ENCODE results near the gene MAFG. TPM values are rescaled to one million over a fixed set of nuclear protein-coding genes. Genes with fewer than 3 reads are reported as not detected.
A peak's percentile ranks its signal among the peaks of the same experiment; 100 is the strongest.

The MAFG gene
- total and polyA plus RNA-seq, 9 of the 15 experiments (the other 6 are each of a cell fraction or from before 2014, with no cell fraction given), result 1.1 to 58.1 (median 24.9) TPM

DNA sequence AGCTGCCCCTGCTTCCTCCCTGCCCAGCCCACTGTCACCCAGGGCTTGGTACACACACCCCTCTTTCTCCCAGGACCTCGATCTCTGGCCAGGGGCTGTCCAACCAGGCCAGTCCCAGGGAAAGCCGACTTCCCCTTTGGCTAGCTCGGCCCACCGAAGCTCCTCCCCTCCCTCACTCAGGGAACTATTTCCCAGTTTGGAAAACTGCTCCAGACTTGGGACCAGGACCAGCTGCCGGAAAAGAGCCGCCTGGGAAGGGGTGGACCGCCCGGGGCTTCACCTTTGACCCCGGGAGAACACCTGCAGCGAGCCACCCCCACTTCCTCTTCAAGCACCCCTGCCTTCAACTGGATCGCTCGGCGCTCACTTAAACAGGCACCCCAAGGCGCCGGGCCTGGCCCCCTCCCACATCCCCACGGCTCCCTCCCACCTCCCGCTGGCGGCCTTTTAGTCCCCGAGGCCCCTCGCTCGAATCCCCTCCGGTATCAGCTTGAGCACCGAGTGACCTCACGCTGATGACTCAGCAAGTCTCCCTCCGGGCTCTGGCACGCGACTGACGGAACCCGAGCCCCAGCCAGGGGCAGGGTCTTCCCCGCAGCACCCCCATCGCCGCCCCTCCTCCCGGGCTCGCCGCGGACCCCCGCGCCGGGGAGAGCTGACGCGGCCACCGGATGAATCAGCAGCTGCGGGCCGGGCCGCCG, 934 bp downstream of the MAFG start (continued):
- TF ChIP-seq ATF7 (IDR thresholded peaks at IDR 0.05) (peak; percentile 92), NFE2L1 (tag; IDR thresholded peaks at IDR 0.05; ENCODE audit: borderline replicate concordance, low read depth) (peak; percentile 45; the same call in 1 of the 2 replicates), ERF (CRISPR knock-in tag; IDR thresholded peaks at IDR 0.05) (no peak), GABPB2 (CRISPR knock-in tag; conservative IDR thresholded peaks at IDR 0.05) (no peak), KLF13 (tag; IDR thresholded peaks at IDR 0.05; ENCODE audit: borderline replicate concordance, low read depth) (no peak), NUFIP1 (IDR thresholded peaks at IDR 0.05; ENCODE audit: partially characterized antibody) (no peak), PML (IDR thresholded peaks at IDR 0.05; ENCODE audit: low read length) (no peak), HDAC1 (IDR thresholded peaks at IDR 0.05) (peak in 1 of 2 experiments; percentile 50; a peak in 2 of 4 replicates), FOXM1 (IDR thresholded peaks at IDR 0.05; ENCODE audit: low read depth) (no peak), FOXM1 (CRISPR knock-in tag; IDR thresholded peaks at IDR 0.05; ENCODE audit: low read depth) (0 out of 2 replicates have a peak, but pooled peaks have one; percentile 3), KLF16 (IDR thresholded peaks at IDR 0.05) (no peak), SOX6 (IDR thresholded peaks at IDR 0.05) (no peak), GATAD2B (IDR thresholded peaks at IDR 0.05; ENCODE audit: borderline replicate concordance) (peak; percentile 81; the same call in 1 of the 2 replicates), SIN3A (IDR thresholded peaks at IDR 0.05; ENCODE audit: borderline replicate concordance in 2 of 2, control insufficient read depth in 1 of 2, low read depth in 2 of 2, low read length in 2 of 2) (peak; percentile 41 to 69; a peak in 2 of 4 replicates)
- TF ChIP-seq, protein P1, sequence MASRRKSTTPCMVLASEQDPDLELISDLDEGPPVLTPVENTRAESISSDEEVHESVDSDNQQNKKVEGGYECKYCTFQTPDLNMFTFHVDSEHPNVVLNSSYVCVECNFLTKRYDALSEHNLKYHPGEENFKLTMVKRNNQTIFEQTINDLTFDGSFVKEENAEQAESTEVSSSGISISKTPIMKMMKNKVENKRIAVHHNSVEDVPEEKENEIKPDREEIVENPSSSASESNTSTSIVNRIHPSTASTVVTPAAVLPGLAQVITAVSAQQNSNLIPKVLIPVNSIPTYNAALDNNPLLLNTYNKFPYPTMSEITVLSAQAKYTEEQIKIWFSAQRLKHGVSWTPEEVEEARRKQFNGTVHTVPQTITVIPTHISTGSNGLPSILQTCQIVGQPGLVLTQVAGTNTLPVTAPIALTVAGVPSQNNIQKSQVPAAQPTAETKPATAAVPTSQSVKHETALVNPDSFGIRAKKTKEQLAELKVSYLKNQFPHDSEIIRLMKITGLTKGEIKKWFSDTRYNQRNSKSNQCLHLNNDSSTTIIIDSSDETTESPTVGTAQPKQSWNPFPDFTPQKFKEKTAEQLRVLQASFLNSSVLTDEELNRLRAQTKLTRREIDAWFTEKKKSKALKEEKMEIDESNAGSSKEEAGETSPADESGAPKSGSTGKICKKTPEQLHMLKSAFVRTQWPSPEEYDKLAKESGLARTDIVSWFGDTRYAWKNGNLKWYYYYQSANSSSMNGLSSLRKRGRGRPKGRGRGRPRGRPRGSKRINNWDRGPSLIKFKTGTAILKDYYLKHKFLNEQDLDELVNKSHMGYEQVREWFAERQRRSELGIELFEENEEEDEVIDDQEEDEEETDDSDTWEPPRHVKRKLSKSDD (conservative IDR thresholded peaks at IDR 0.05; ENCODE audit: low read length), result no peak
- TF ChIP-seq, protein P2, sequence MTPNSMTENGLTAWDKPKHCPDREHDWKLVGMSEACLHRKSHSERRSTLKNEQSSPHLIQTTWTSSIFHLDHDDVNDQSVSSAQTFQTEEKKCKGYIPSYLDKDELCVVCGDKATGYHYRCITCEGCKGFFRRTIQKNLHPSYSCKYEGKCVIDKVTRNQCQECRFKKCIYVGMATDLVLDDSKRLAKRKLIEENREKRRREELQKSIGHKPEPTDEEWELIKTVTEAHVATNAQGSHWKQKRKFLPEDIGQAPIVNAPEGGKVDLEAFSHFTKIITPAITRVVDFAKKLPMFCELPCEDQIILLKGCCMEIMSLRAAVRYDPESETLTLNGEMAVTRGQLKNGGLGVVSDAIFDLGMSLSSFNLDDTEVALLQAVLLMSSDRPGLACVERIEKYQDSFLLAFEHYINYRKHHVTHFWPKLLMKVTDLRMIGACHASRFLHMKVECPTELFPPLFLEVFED (CRISPR knock-in tag; conservative IDR thresholded peaks at IDR 0.05), result no peak
- TF ChIP-seq, protein P3, sequence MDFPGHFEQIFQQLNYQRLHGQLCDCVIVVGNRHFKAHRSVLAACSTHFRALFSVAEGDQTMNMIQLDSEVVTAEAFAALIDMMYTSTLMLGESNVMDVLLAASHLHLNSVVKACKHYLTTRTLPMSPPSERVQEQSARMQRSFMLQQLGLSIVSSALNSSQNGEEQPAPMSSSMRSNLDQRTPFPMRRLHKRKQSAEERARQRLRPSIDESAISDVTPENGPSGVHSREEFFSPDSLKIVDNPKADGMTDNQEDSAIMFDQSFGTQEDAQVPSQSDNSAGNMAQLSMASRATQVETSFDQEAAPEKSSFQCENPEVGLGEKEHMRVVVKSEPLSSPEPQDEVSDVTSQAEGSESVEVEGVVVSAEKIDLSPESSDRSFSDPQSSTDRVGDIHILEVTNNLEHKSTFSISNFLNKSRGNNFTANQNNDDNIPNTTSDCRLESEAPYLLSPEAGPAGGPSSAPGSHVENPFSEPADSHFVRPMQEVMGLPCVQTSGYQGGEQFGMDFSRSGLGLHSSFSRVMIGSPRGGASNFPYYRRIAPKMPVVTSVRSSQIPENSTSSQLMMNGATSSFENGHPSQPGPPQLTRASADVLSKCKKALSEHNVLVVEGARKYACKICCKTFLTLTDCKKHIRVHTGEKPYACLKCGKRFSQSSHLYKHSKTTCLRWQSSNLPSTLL (IDR thresholded peaks at IDR 0.05), result 0 out of 2 replicates have a peak, but pooled peaks have one; percentile 43
- TF ChIP-seq, protein P4, sequence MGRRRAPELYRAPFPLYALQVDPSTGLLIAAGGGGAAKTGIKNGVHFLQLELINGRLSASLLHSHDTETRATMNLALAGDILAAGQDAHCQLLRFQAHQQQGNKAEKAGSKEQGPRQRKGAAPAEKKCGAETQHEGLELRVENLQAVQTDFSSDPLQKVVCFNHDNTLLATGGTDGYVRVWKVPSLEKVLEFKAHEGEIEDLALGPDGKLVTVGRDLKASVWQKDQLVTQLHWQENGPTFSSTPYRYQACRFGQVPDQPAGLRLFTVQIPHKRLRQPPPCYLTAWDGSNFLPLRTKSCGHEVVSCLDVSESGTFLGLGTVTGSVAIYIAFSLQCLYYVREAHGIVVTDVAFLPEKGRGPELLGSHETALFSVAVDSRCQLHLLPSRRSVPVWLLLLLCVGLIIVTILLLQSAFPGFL (CRISPR knock-in tag; IDR thresholded peaks at IDR 0.05), result no peak
- TF ChIP-seq, protein P5, sequence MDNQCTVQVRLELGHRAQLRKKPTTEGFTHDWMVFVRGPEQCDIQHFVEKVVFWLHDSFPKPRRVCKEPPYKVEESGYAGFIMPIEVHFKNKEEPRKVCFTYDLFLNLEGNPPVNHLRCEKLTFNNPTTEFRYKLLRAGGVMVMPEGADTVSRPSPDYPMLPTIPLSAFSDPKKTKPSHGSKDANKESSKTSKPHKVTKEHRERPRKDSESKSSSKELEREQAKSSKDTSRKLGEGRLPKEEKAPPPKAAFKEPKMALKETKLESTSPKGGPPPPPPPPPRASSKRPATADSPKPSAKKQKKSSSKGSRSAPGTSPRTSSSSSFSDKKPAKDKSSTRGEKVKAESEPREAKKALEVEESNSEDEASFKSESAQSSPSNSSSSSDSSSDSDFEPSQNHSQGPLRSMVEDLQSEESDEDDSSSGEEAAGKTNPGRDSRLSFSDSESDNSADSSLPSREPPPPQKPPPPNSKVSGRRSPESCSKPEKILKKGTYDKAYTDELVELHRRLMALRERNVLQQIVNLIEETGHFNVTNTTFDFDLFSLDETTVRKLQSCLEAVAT (IDR thresholded peaks at IDR 0.05), result peak in 1 of 2 experiments; percentile 72; a peak in 1 of 4 replicates
